GM21381 (cell line): ENCODE measurements around the gene MSTO1.
"Not testable (repeated sequence)": the region's sequence is repeated elsewhere in the genome, so short reads cannot be mapped to it uniquely, and the experiment has no call there.

Source experiments
- ATAC-seq: cut with Tn5 transposase; IDR thresholded peaks from one replicate; pipeline ENCODE4 v1.9.1; 2021; ENCODE audit warnings: mild to moderate bottlenecking, moderate library complexity; ENCODE audit not compliant: unreplicated experiment

The MSTO1 gene

GRCh38 chr1:155610257-155610647 lies 234 bp downstream of the MSTO1 start:
- ATAC-seq = not testable (repeated sequence)

- not testable (repeated sequence) for ATAC-seq
Observed at GRCh38 chr1:155613226-155613625, 3.2 kb downstream of the MSTO1 start.

- no peak for ATAC-seq
Observed at GRCh38 chr1:155622191-155622590, 12.2 kb downstream of the MSTO1 start.

DNA sequence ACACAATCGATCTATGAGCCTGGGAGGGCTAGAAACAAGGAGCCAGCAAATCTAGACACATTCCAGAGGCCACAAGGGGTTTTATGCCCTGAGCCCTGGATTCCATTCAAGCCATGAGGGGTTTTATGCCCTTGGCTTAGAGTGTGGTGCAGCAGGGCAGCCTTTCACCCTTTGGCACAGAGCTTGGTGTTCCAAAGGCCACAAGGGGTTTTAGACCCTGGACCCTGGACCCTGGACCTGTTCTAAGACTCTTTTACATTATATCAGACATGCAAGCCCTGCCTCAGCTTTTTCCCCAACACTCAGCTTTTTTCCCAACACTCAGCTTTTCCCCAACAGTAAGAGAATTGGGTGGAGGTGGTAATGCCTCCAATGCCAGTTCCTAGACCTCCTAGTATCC lies 13.3 kb downstream of the MSTO1 start:
- ATAC-seq = no peak

- ATAC-seq = not testable (repeated sequence)
Observed at GRCh38 chr1:155626428-155626827, 16.4 kb downstream of the MSTO1 start.

DNA sequence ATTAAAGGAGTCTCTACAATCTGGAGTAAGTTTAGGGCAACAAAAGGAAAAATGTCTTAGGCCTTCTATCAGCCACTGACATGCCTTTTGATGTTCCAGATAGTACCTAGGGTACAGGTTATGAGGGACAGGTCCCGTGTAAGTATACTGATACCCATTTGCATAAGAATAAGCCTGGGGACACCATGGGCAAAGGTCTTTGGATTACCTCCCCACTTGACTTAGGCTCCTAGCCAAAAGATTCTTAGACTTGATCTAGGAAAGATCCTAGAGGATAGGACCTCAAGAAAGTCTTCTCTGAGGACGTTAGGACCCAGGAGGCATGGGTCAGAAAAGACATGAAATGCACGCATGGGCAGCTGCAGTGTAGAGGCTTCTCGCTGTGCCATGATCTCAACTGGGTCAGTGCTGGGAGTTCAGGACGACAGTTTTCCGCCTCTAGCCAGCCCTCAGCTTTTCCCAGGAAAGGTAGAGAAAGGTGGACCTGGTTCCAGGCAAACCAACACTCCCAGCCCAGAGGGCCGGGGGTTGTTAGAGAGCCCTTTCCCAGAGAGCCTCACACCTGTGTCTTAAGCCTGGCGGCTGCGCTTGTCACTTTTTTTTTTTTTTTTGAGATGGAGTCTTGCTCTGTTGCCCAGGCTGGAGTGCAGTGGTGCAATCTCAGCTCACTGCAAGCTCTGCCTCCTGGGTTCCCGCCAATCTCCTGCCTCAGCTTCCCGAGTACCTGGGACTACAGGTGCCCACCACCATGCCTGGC lies 26.6 kb downstream of the MSTO1 start:
- ATAC-seq = no peak

DNA sequence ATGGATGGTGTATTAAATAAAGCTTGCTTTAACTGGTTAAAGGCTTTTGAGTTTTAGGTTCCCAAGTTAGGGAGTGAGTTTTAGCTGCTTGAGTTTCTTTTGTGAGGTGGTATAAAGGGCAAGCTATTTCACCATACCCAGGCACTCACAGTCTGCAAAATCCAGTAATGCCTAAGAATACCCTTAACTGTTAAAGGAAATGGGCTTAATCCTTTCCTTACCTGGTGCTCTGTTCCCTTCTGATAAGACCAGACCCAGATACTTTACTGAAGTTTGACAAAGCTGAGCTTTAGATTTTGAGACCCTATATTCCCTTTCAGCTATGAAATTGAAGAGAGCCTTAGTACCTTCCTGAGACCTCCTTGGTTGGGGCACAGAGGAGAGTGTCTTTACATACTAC lies 30.3 kb downstream of the MSTO1 start:
- ATAC-seq = no peak

DNA sequence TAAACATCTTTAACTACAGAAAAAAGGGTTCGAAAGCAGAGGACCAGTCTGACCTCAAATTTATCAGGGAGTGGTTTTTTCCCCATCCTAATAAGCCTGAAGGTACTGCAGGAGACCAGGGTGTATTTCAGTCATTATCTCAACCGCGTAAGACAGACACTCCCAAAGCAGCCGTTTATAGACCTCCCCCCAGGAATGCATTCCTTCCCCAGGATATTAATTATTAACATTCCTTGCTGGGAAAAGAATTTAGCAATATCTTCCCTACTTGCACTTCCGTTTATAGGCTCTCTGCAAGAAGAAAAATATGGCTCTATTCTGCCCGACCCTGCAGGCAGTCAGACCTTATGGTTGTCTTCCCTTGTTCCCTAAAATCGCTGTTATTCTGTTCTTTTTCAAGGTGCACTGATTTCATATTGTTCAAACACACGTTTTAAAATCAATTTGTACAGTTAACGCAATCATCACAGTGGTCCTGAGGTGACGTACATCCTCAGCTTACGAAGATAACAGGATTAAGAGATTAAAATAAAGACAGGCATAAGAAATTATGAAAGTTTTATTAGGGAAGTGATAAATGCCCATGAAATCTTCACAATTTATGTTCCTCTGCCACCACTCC lies 32.7 kb downstream of the MSTO1 start:
- not testable (repeated sequence) for ATAC-seq

DNA sequence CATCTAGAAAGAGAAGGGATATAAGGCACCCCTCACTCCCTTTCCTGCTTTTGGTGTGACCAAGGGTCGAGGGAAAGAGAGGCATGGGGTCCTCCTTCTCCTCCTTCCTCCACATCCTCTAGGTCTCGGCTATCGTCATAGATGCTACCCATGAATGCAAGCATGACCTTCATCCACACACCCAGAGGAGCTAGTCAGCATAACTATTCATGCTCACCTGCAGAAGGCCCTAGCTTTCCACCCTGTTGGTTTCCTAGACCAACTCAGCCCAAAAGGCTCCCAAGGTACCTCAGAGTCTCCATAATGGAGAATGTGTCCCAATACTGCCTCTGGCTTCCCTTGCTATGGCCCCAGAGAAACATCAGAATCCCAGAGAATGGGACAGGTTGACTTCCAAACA lies 33.2 kb downstream of the MSTO1 start:
- no peak for ATAC-seq

GRCh38 chr1:155645034-155645598 lies 35.1 kb downstream of the MSTO1 start:
- no peak for ATAC-seq

GRCh38 chr1:155645648-155646047 lies 35.6 kb downstream of the MSTO1 start:
- no peak for ATAC-seq

DNA sequence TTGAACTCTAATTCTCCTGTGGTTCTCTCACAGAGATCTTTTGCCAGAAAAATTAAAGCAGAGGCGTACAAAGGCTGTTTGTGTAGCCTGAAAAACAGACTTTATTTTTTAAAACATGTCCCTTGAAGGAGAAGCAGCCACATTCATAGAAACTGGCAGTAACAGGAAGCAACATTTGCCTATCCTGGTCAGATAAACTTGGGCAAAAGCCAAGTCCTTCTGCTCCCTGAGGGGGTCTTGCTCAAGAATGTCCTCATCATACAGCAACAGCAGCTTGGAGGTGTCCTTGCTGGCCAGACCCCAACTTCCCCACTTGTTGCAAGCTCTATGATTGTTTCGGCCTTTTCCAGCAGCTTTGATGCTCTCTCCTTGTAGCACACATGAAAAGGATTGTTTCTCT lies 36.3 kb downstream of the MSTO1 start:
- ATAC-seq = no peak

- ATAC-seq = no peak
Observed at GRCh38 chr1:155648207-155649147, 38.5 kb downstream of the MSTO1 start.

DNA sequence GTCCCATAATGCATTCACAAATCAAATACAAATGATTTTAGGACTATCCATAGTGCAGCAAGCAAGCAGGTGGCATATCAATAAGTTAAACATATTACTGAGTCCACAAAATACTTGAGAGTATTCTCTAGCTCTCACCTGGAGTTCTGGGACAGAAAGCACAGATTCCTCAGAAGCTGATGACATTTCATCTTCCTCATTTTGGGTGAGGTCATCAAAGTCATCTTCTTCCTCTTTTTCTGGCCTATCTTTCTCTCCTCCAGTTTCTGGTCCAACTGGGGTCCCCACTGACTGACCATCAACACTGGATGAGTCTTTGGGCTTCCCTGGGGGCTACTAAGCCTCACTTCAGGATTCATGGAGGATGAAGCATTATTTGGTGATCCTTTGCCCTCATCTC lies 39.7 kb downstream of the MSTO1 start:
- no peak for ATAC-seq

DNA sequence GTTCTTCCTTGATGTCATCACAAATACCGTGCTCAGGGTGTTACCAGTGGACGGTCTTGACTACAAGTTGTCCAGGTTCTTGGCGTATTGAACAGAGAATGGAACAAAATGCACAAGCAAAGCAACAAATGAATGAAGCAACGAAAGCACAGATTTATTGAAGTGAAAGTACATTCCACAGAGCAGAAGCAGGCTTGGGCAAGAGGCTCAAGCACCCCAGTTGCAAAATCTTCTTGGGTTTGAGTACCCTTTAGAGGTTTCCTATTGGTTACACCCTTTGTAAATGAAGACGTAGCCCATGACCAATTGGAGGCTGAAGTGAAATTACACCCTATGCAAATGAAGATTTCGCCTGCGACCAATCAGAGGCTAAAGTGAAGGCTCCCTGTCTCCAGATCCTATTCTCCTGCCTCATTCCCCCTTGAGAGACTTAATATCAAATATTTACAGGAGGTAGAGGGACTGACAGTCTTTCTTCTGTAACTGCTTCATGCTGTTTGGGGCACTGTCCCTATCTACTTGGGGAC lies 40.3 kb downstream of the MSTO1 start:
- no peak for ATAC-seq

- no peak for ATAC-seq
Observed at GRCh38 chr1:155651861-155652661, 42.0 kb downstream of the MSTO1 start.

- ATAC-seq = no peak
Observed at GRCh38 chr1:155652951-155653350, 42.9 kb downstream of the MSTO1 start.

DNA sequence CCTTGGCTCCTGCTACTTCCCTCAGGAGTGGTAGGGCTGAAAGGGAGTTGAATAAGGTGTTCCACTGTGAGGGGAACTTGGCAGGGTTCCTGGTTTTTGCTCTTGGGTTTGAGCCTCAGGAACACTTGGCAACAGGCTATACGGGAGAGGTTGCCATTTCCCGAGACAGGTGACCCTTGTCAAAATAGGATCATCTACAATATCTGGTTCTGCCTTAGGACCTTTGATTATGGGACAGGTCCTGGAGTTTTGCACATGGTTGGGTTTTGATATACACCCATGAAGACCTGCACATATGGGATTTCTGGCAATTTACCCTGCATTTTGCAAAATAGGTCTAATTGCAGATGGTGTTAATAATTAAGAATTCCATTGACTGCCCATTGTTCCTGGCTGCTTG lies 47.4 kb downstream of the MSTO1 start:
- ATAC-seq = no peak

DNA sequence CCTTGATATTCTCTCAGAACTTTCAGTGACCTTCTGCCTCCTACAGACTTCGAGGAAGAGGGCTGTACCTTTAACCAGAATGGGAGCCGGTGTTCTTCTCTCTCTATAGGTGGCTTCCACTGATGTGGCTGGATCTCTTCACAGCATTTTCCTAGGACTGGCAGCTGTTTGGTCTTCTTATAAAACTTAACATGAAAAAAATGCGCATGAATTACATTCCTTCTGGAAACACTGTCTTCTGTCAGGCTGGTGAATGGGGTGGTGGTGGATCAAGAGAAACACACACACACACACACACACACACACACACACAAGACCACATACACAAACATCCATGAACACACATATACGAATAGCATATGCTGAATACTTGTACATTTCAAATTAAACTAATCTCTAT lies 51.2 kb downstream of the MSTO1 start:
- not testable (repeated sequence) for ATAC-seq
